Activated naive CD4-positive, alpha-beta T cell treated with anti-CD3 and anti-CD28 coated beads, Interleukin-2, amount 50 U/mL, for 24 hours (primary cell): ENCODE measurements around the gene SLC49A4.
A peak's percentile ranks its signal among the peaks of the same experiment; 100 is the strongest.

Source experiments
- H3K27ac Mint-ChIP-seq: one replicate; pipeline ENCODE4 v1.8.0; 2021; ENCODE audit warnings: mild to moderate bottlenecking, mixed read lengths
- H3K27me3 Mint-ChIP-seq: one replicate; pipeline ENCODE4 v1.8.0; 2021; ENCODE audit warnings: mixed read lengths
- H3K36me3 Mint-ChIP-seq: one replicate; pipeline ENCODE4 v1.8.0; 2021; ENCODE audit warnings: mixed read lengths
- H3K4me1 Mint-ChIP-seq: one replicate; pipeline ENCODE4 v1.8.0; 2021; ENCODE audit warnings: mixed read lengths
- H3K4me3 Mint-ChIP-seq: one replicate; pipeline ENCODE4 v1.8.0; 2021; ENCODE audit warnings: mild to moderate bottlenecking, mixed read lengths
- H3K9me3 Mint-ChIP-seq: one replicate; pipeline ENCODE4 v1.8.0; 2021; ENCODE audit warnings: mixed read lengths

The SLC49A4 gene

GRCh38 chr3:122774564-122774963, 20.3 kb upstream of the SLC49A4 start:
- H3K4me1 Mint-ChIP-seq, result no peaks in the 10 kb centered on the region
- peaks cover 11% of the 10 kb centered on the region for H3K36me3 Mint-ChIP-seq
- H3K27ac Mint-ChIP-seq, result no peak overlapping the region
- no peak overlapping the region for H3K4me3 Mint-ChIP-seq
- H3K27me3 Mint-ChIP-seq, result no peaks in the 10 kb centered on the region
- no peaks in the 10 kb centered on the region for H3K9me3 Mint-ChIP-seq

GRCh38 chr3:122776675-122777468, 18.0 kb upstream of the SLC49A4 start:
- no peaks in the 10 kb centered on the region for H3K27me3 Mint-ChIP-seq
- H3K27ac Mint-ChIP-seq, result no peak overlapping the region
- no peak overlapping the region for H3K4me3 Mint-ChIP-seq
- H3K4me1 Mint-ChIP-seq, result no peaks in the 10 kb centered on the region
- H3K36me3 Mint-ChIP-seq, result peaks cover 9% of the 10 kb centered on the region
- H3K9me3 Mint-ChIP-seq, result no peaks in the 10 kb centered on the region

GRCh38 chr3:122777563-122777962, 17.3 kb upstream of the SLC49A4 start:
- H3K9me3 Mint-ChIP-seq, result no peaks in the 10 kb centered on the region
- H3K36me3 Mint-ChIP-seq, result peaks cover 9% of the 10 kb centered on the region
- H3K4me3 Mint-ChIP-seq, result no peak overlapping the region
- no peaks in the 10 kb centered on the region for H3K4me1 Mint-ChIP-seq
- no peaks in the 10 kb centered on the region for H3K27me3 Mint-ChIP-seq
- no peak overlapping the region for H3K27ac Mint-ChIP-seq

DNA sequence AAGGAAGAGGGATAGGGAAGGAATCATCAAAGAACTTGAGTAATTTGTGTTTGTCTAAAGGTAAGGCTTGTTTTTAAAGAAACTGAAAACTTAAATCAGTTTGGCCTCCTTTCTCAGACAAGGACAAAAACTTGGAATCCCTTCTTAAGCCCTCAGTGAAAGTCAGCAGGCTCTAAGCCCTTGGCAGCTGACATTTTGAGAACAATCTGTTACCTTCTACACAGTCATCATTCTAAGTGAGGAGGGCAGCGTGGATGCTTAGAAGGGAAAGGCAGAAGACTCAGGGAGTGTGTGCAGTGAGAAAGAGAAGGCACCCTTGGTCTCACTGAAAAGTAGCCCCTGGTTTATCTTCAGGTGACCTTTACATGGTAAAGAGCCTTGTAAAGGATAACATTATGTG, 12.1 kb upstream of the SLC49A4 start:
- peaks cover 28% of the 10 kb centered on the region for H3K4me1 Mint-ChIP-seq
- no peaks in the 10 kb centered on the region for H3K9me3 Mint-ChIP-seq
- no peak overlapping the region for H3K27ac Mint-ChIP-seq
- no peaks in the 10 kb centered on the region for H3K27me3 Mint-ChIP-seq
- H3K36me3 Mint-ChIP-seq, result peaks cover 5% of the 10 kb centered on the region
- no peak overlapping the region for H3K4me3 Mint-ChIP-seq

- H3K9me3 Mint-ChIP-seq, result no peaks in the 10 kb centered on the region
- no peaks in the 10 kb centered on the region for H3K27me3 Mint-ChIP-seq
- H3K36me3 Mint-ChIP-seq, result peaks cover 5% of the 10 kb centered on the region
- H3K4me3 Mint-ChIP-seq, result no peak overlapping the region
- no peak overlapping the region for H3K27ac Mint-ChIP-seq
- peaks cover 42% of the 10 kb centered on the region for H3K4me1 Mint-ChIP-seq
Measured at GRCh38 chr3:122784436-122784835, 10.4 kb upstream of the SLC49A4 start.

GRCh38 chr3:122785231-122785630, 9.6 kb upstream of the SLC49A4 start:
- Mint-ChIP-seq H3K36me3 (peaks cover 5% of the 10 kb centered on the region), H3K27me3 (no peaks in the 10 kb centered on the region)

GRCh38 chr3:122786066-122786465, 8.8 kb upstream of the SLC49A4 start:
- Mint-ChIP-seq H3K27ac (no peak overlapping the region), H3K4me1 (peaks cover 42% of the 10 kb centered on the region), H3K36me3 (peaks cover 5% of the 10 kb centered on the region), H3K9me3 (no peaks in the 10 kb centered on the region), H3K4me3 (no peak overlapping the region), H3K27me3 (no peaks in the 10 kb centered on the region)

More at GRCh38 chr3:122785231-122785630, 9.6 kb upstream of the SLC49A4 start:
- Mint-ChIP-seq H3K4me1 (peaks cover 42% of the 10 kb centered on the region), H3K4me3 (no peak overlapping the region), H3K27ac (peak overlapping the region; percentile 38), H3K9me3 (no peaks in the 10 kb centered on the region)

- Mint-ChIP-seq H3K4me3 (no peak overlapping the region), H3K27ac (no peak overlapping the region), H3K27me3 (no peaks in the 10 kb centered on the region), H3K4me1 (peaks cover 42% of the 10 kb centered on the region), H3K36me3 (peaks cover 3% of the 10 kb centered on the region), H3K9me3 (no peaks in the 10 kb centered on the region)
Measured at GRCh38 chr3:122787872-122788271, 7.0 kb upstream of the SLC49A4 start.

DNA sequence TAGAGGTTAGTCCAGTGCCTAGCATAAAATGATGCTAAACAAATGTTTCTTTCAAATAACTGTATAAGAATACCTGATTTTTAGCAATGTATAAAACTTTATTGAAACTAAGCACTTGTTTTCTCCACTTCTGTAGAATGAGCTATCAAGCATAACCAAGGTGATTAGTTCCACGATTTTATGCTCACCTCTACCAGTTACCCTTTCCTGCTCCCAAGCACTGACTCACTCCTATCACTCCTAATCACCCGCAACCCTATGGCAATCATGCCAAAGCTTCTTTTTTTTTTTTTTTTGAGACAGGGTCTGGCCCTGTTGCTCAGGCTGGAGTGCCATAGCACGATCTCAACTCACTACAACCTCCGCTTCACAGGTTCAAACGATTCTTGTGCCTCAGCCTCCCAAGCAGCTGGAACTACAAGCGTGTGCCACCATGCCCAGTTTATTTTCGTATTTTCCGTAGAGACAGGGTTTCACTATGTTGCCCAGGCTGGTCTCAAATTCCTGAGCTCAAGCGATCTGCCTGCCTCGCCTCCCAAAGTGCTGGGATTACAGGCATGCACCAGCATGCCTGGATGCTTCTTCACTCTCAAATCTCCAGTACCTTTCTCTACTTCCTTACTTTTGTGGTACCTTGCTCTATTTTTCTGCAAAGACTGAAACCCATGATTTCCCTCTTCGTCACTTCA, 5.1 kb upstream of the SLC49A4 start:
- Mint-ChIP-seq H3K4me3 (no peak overlapping the region), H3K36me3 (no peaks in the 10 kb centered on the region), H3K4me1 (peaks cover 42% of the 10 kb centered on the region), H3K27ac (no peak overlapping the region), H3K27me3 (no peaks in the 10 kb centered on the region), H3K9me3 (no peaks in the 10 kb centered on the region)

GRCh38 chr3:122793568-122794416, 1.1 kb upstream of the SLC49A4 start, which contains the start of gene HSPBAP1:
Gene HSPBAP1 (minus strand): TSS chr3:122793831. CDS start chr3:122793680, 151 bp downstream.
- no peaks in the 10 kb centered on the region for H3K9me3 Mint-ChIP-seq
- no peak within 1 kb of the TSS for H3K4me3 Mint-ChIP-seq
- peaks cover 30% of the 10 kb centered on the region for H3K4me1 Mint-ChIP-seq
- H3K27me3 Mint-ChIP-seq, result no peaks in the 10 kb centered on the region
- peaks cover 3% of the 10 kb centered on the region for H3K36me3 Mint-ChIP-seq
- H3K27ac Mint-ChIP-seq, result peak within 1 kb of the TSS; percentile 88

GRCh38 chr3:122794483-122794778, 438 bp upstream of the SLC49A4 start:
- Mint-ChIP-seq H3K27ac (peak overlapping the region; percentile 88), H3K4me3 (no peak overlapping the region), H3K36me3 (peaks cover 3% of the 10 kb centered on the region), H3K9me3 (no peaks in the 10 kb centered on the region), H3K27me3 (no peaks in the 10 kb centered on the region), H3K4me1 (peaks cover 26% of the 10 kb centered on the region)

- Mint-ChIP-seq H3K36me3 (peaks cover 3% of the 10 kb centered on the region), H3K27me3 (no peaks in the 10 kb centered on the region), H3K4me3 (peak overlapping the region; percentile 84), H3K9me3 (no peaks in the 10 kb centered on the region), H3K27ac (peak overlapping the region; percentile 12), H3K4me1 (peaks cover 26% of the 10 kb centered on the region)
Measured at GRCh38 chr3:122795674-122796195, 866 bp downstream of the SLC49A4 start.

DNA sequence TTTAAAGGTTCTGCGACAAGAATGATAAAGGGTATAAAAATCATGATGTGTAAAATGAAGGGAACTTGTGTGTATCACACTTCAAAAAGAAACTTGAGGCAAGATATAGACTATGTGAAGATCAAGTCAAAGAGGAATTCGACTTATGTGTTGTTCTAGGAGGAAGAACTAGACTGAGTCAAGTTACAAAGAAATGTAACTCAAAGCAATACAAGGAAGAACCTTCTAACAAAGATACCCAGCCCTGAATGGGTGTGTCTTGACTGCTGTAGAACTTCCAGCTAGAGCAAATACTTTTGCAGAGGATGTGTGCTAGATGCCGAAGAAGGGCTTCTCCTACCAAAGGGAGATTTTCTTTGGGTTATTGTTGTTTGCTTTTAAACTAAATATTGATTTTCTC, 2.4 kb downstream of the SLC49A4 start:
- peaks cover 3% of the 10 kb centered on the region for H3K36me3 Mint-ChIP-seq
- peak overlapping the region; percentile 46 for H3K27ac Mint-ChIP-seq
- peak overlapping the region; percentile 70 for H3K4me3 Mint-ChIP-seq
- no peaks in the 10 kb centered on the region for H3K9me3 Mint-ChIP-seq
- H3K27me3 Mint-ChIP-seq, result no peaks in the 10 kb centered on the region
- peaks cover 26% of the 10 kb centered on the region for H3K4me1 Mint-ChIP-seq

DNA sequence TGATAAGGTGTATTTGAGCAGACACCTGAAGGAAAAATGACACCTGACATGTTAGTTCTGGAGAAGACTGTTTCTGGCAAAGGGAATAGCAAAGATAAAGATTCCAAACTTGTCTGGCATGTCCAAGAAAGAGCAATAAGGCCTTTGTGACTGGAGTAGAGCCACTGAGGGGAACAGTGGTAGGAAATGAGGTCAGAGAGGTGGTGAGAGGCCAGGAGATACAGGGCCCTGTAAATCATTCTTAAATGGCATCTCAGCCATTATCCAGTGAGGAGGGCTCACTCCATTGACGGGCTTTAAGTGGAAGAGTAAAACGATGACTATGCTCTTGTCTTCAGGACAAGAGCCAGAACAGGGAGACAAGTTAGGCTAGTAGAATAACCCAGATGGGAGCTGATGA, 4.5 kb downstream of the SLC49A4 start:
- Mint-ChIP-seq H3K4me3 (no peak overlapping the region), H3K27me3 (no peaks in the 10 kb centered on the region), H3K27ac (no peak overlapping the region), H3K9me3 (no peaks in the 10 kb centered on the region), H3K36me3 (peaks cover 10% of the 10 kb centered on the region), H3K4me1 (peaks cover 31% of the 10 kb centered on the region)

DNA sequence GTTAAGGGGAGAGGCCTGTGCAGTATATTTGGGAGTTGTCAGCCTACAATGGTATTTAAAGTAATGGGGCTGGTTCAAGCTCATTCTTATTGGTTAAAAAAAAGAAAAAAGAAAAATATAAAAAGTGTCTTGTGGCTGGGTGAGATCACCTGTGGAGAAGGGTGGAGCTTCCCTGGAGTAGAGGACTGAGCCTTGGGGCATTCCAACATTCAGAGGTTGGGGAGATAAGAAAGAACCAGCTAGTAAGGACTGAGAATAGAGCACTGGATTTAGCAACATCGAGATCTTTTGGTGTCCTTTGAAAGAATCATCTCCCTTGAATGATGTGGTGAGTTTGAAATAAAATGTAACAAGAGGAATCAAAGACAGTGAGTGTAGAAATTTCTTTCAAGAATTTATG, 5.2 kb downstream of the SLC49A4 start:
- peaks cover 27% of the 10 kb centered on the region for H3K4me1 Mint-ChIP-seq
- H3K27ac Mint-ChIP-seq, result no peak overlapping the region
- H3K4me3 Mint-ChIP-seq, result no peak overlapping the region
- H3K27me3 Mint-ChIP-seq, result no peaks in the 10 kb centered on the region
- no peaks in the 10 kb centered on the region for H3K9me3 Mint-ChIP-seq
- H3K36me3 Mint-ChIP-seq, result peaks cover 10% of the 10 kb centered on the region
